ENCODE data around the gene CASKIN2. TPM values are rescaled to one million over a fixed set of nuclear protein-coding genes. Genes with fewer than 3 reads are reported as not detected.
A peak's percentile ranks its signal among the peaks of the same experiment; 100 is the strongest.

The CASKIN2 gene, protein sequence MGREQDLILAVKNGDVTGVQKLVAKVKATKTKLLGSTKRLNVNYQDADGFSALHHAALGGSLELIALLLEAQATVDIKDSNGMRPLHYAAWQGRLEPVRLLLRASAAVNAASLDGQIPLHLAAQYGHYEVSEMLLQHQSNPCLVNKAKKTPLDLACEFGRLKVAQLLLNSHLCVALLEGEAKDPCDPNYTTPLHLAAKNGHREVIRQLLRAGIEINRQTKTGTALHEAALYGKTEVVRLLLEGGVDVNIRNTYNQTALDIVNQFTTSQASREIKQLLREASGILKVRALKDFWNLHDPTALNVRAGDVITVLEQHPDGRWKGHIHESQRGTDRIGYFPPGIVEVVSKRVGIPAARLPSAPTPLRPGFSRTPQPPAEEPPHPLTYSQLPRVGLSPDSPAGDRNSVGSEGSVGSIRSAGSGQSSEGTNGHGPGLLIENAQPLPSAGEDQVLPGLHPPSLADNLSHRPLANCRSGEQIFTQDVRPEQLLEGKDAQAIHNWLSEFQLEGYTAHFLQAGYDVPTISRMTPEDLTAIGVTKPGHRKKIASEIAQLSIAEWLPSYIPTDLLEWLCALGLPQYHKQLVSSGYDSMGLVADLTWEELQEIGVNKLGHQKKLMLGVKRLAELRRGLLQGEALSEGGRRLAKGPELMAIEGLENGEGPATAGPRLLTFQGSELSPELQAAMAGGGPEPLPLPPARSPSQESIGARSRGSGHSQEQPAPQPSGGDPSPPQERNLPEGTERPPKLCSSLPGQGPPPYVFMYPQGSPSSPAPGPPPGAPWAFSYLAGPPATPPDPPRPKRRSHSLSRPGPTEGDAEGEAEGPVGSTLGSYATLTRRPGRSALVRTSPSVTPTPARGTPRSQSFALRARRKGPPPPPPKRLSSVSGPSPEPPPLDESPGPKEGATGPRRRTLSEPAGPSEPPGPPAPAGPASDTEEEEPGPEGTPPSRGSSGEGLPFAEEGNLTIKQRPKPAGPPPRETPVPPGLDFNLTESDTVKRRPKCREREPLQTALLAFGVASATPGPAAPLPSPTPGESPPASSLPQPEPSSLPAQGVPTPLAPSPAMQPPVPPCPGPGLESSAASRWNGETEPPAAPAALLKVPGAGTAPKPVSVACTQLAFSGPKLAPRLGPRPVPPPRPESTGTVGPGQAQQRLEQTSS (N-terminal part only)
- total RNA-seq (2012; rRNA removed) (2.2 and 2.9 TPM in 2 replicates), polyA plus RNA-seq (2012; rRNA removed) (6.9 and 7.5 TPM in 2 replicates), Bru-seq, nascent RNA (percentile 45 among the genes with signal in this experiment), BruChase-seq, experiment 1, labeled RNA remaining after a 6-hour chase (percentile 45 among the genes with signal in this experiment), BruChase-seq, experiment 2, labeled RNA remaining after a 2-hour chase (percentile 48 among the genes with signal in this experiment)
- polyA plus RNA-seq (2012; cell fraction: cytosol; rRNA removed) = 4.7 and 6.3 TPM in 2 replicates
- 17.2 and 50.6 TPM in 2 replicates for polyA plus RNA-seq (2012; cell fraction: nucleus; rRNA removed; ENCODE audit: low replicate concordance)
- long read RNA-seq, partial matches to known transcripts = 12 of 18 reads
- long read RNA-seq, other reads (novel, unspliced or antisense) = 6 of 18 reads

- Histone ChIP-seq H3K79me1 (ENCODE audit: low read depth in 1 of 2, low read length in 2 of 2) (peaks cover 32 to 57% of the 10 kb centered on the region in 2 experiments), H3K23ac (ENCODE audit: low read depth, low read length) (peak within 1 kb of the TSS; percentile 82), H2AK9ac (replicated peaks; ENCODE audit: low read depth, low read length, poor library complexity) (peak within 1 kb of the TSS; percentile 96), H3K9me1 (ENCODE audit: insufficient read depth, low read length) (peaks cover 13% of the 10 kb centered on the region; the same call in 1 of the 2 replicates), H4K20me1 (ENCODE audit: insufficient read depth, low read length) (peaks cover 26% of the 10 kb centered on the region), H3K18ac (ENCODE audit: low read depth, low read length) (peak within 1 kb of the TSS; percentile 5; the same call in 1 of the 2 replicates), H3K4me2 (ENCODE audit: low read depth, low read length) (peak within 1 kb of the TSS; percentile 86), H3K4me1 (ENCODE audit: control insufficient read depth, insufficient read depth, low read length) (peaks cover 10% of the 10 kb centered on the region; the same call in 1 of the 2 replicates), H4K5ac (ENCODE audit: low read depth, low read length) (no peak within 1 kb of the TSS), H3K27me3 (ENCODE audit: control insufficient read depth, insufficient read depth, low read length) (no peaks in the 10 kb centered on the region), H3K4me3 (ENCODE audit: insufficient read depth, low read depth, low read length) (peak within 1 kb of the TSS; percentile 82), H2BK5ac (ENCODE audit: low read depth, low read length, poor library complexity, severe bottlenecking) (peak within 1 kb of the TSS; percentile 65), H2AK5ac (ENCODE audit: low read depth, low read length) (peak within 1 kb of the TSS; percentile 70), H2BK120ac (ENCODE audit: low read depth, low read length) (no peak within 1 kb of the TSS), H4K8ac (ENCODE audit: low read depth in 2 of 2, low read length in 2 of 2) (peak within 1 kb of the TSS in 1 of 2 experiments; percentile 90; a peak in 1 of 4 replicates), H3K9ac (ENCODE audit: low read depth, low read length) (peak within 1 kb of the TSS; percentile 46), H3K4ac (ENCODE audit: low read depth, low read length) (peak within 1 kb of the TSS; percentile 71), H3K14ac (replicated peaks; ENCODE audit: low read depth, low read length) (peak within 1 kb of the TSS; percentile 67), H3K27ac (ENCODE audit: insufficient read depth, low read length) (peak within 1 kb of the TSS; percentile 51), H3K9me3 (ENCODE audit: control insufficient read depth, insufficient read depth, low read length) (no peaks in the 10 kb centered on the region), H3K36me3 (ENCODE audit: control insufficient read depth, insufficient read depth, low read length) (peaks cover 8% of the 10 kb centered on the region; the same call in 1 of the 2 replicates), H3K56ac (ENCODE audit: extremely low read depth, insufficient read depth, low read length) (peak within 1 kb of the TSS; percentile 33; the same call in 1 of the 2 replicates), H2AFZ (replicated peaks; ENCODE audit: low read length, poor library complexity) (peak within 1 kb of the TSS; percentile 99), H2BK20ac (ENCODE audit: low read depth, low read length) (no peak within 1 kb of the TSS), H4K91ac (ENCODE audit: insufficient read depth, low read depth, low read length) (peak within 1 kb of the TSS; percentile 41; the same call in 1 of the 2 replicates), H2BK15ac (ENCODE audit: low read depth, low read length) (no peak within 1 kb of the TSS; the same call in 2 of the 3 replicates)
- POLR2A ChIA-PET (ENCODE audit: unreplicated experiment) = interaction anchor here (0.6 kb wide), 1 partner anchor 1272 kb away, joined by 13 read pairs; no protein-coding TSS in a partner anchor
- DNase-seq = peak; percentile 86
- CTCF ChIA-PET = interaction anchor here (0.7 to 1.1 kb wide), 3 partner anchors 37 to 93 kb away, joined by 3 to 4 read pairs (median 3); partner anchors contain the start of gene TMEM94
- dilution Hi-C loops (cut with HindIII; ENCODE audit: low sequenced_read_pairs, unreplicated experiment) (no loop called here), intact Hi-C loops (cut with micrococcal nuclease) (loop anchor here (1.0 to 10.0 kb wide), 5 partner anchors 73 to 241 kb away; partner anchors contain the start of genes MIF4GD and SMIM5), in situ Hi-C loops (cut with MboI; ENCODE audit: low sequenced_read_pairs) (no loop called here)
- WGBS, 2 experiments (ENCODE audit: extremely low coverage in 2 of 2, insufficient read length in 1 of 2) = 1% methylated on average over 38 of the region's 78 CpGs; no CpG with 5 or more reads in 1 of the 2 experiments
- no TSS peak for BruUV-seq (replicated peaks)
- ATAC-seq (ENCODE audit: low read depth) = peak; percentile 79
- TF ChIP-seq USF2 (IDR thresholded peaks at IDR 0.05; ENCODE audit: low read depth, low read length) (0 out of 2 replicates have a peak, but pooled peaks have one; percentile 25), SMC3 (IDR thresholded peaks at IDR 0.05; ENCODE audit: low read depth, low read length) (peak; percentile 73), MAZ (IDR thresholded peaks at IDR 0.05; ENCODE audit: borderline replicate concordance, low read depth, low read length) (peak; percentile 67; the same call in 1 of the 2 replicates), MXI1 (IDR thresholded peaks at IDR 0.05; ENCODE audit: borderline replicate concordance, low read depth, low read length) (peak; percentile 96), CTCF (conservative IDR thresholded peaks at IDR 0.05; ENCODE audit: low read depth, low read length) (peak; percentile 100), RAD21 (IDR thresholded peaks at IDR 0.05; ENCODE audit: low read length) (peak; percentile 82)
Observed at GRCh38 chr17:75515496-75516254, at the start of gene CASKIN2. TSS of gene CASKIN2 (minus strand) at chr17:75515537. CDS start at chr17:75513804, 1,733 bp downstream.

Measured in IMR-90 (cell line).